ENCODE results near the gene ENAM.

The ENAM gene

GRCh38 chr4:70600977-70601376 is 27.6 kb upstream of the ENAM start:
- H3K9ac ChIP-seq = no peak overlapping the region
- H3K36me3 ChIP-seq = no peaks in the 10 kb centered on the region
- no peaks in the 10 kb centered on the region for H3K9me3 ChIP-seq
- no peaks in the 10 kb centered on the region; the same call in 1 of the 2 replicates for H3K4me1 ChIP-seq
- H4K20me1 ChIP-seq = no peaks in the 10 kb centered on the region
- no peak overlapping the region for H3K4me3 ChIP-seq
- TF ChIP-seq Cebpa-rat (IDR thresholded peaks at IDR 0.05) = no peak
- no peak overlapping the region for H3K27ac ChIP-seq
- no peaks in the 10 kb centered on the region for H3K27me3 ChIP-seq
- no peak overlapping the region for H3K4me2 ChIP-seq

GRCh38 chr4:70601422-70602039 is 27.0 kb upstream of the ENAM start:
- no peaks in the 10 kb centered on the region for H3K36me3 ChIP-seq
- H3K9ac ChIP-seq = no peak overlapping the region
- H3K4me1 ChIP-seq = no peaks in the 10 kb centered on the region; the same call in 1 of the 2 replicates
- no peak overlapping the region for H3K4me3 ChIP-seq
- no peak overlapping the region for H3K4me2 ChIP-seq
- no peaks in the 10 kb centered on the region for H3K9me3 ChIP-seq
- no peaks in the 10 kb centered on the region for H3K27me3 ChIP-seq
- no peak overlapping the region for H3K27ac ChIP-seq
- TF ChIP-seq Cebpa-rat (IDR thresholded peaks at IDR 0.05) = no peak
- H4K20me1 ChIP-seq = no peaks in the 10 kb centered on the region

GRCh38 chr4:70603856-70604255 is 24.7 kb upstream of the ENAM start:
- Histone ChIP-seq H3K9ac (no peak overlapping the region), H3K4me3 (no peak overlapping the region), H3K36me3 (no peaks in the 10 kb centered on the region), H4K20me1 (no peaks in the 10 kb centered on the region), H3K27me3 (no peaks in the 10 kb centered on the region), H3K9me3 (no peaks in the 10 kb centered on the region), H3K4me2 (no peak overlapping the region), H3K27ac (no peak overlapping the region), H3K4me1 (no peaks in the 10 kb centered on the region; the same call in 1 of the 2 replicates)
- no peak for TF ChIP-seq Cebpa-rat (IDR thresholded peaks at IDR 0.05)

DNA sequence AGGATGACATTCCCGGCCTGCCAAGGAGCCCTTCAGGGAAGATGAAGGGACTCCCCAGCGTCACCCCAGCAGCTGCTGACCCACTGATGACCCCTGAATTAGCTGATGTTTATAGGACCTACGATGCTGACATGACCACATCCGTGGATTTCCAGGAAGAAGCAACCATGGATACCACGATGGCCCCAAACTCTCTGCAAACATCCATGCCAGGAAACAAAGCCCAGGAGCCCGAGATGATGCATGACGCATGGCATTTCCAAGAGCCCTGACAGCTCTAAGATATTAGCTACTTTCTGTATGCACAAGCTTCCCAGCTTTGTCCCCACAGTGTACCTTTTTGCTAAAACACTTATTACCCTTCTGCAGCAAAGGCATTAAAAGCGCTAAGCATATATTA is 22.1 kb upstream of the ENAM start:
- H3K27me3 ChIP-seq = no peaks in the 10 kb centered on the region
- H3K4me2 ChIP-seq = no peak overlapping the region
- no peaks in the 10 kb centered on the region for H4K20me1 ChIP-seq
- no peaks in the 10 kb centered on the region for H3K36me3 ChIP-seq
- H3K9me3 ChIP-seq = no peaks in the 10 kb centered on the region
- no peaks in the 10 kb centered on the region for H3K4me1 ChIP-seq
- no peak overlapping the region for H3K4me3 ChIP-seq
- no peak overlapping the region for H3K9ac ChIP-seq
- no peak overlapping the region for H3K27ac ChIP-seq
- TF ChIP-seq Cebpa-rat (IDR thresholded peaks at IDR 0.05) = no peak

DNA sequence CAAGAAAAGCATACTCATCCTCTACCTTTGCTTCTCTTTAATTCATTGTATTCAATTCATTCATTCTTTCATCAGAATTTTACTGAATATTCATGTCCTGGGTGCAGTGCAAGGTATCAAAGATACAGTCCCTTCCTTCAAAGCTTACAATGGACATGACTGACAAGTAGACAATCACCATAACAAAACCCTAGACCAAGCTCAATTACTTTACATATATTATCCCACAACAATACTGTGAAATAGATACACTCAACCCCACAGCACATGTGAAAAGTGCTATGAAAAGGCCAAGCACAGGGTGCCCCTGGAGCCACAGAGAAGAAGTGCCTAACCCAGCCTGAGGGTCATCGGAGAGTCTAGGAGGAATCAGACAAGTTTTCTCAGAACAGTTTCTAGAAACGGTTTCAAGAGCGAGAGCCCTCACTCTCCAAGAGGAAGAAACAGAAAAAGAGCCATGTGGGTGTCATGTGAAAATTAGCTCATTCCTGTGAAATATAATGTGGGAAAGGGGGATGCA is 21.1 kb upstream of the ENAM start:
- H3K4me3 ChIP-seq = no peak overlapping the region
- no peak for TF ChIP-seq Cebpa-rat (IDR thresholded peaks at IDR 0.05)
- no peaks in the 10 kb centered on the region for H4K20me1 ChIP-seq
- no peak overlapping the region for H3K9ac ChIP-seq
- H3K27ac ChIP-seq = no peak overlapping the region
- H3K4me2 ChIP-seq = no peak overlapping the region
- H3K27me3 ChIP-seq = no peaks in the 10 kb centered on the region
- no peaks in the 10 kb centered on the region for H3K4me1 ChIP-seq
- no peaks in the 10 kb centered on the region for H3K9me3 ChIP-seq
- H3K36me3 ChIP-seq = no peaks in the 10 kb centered on the region

DNA sequence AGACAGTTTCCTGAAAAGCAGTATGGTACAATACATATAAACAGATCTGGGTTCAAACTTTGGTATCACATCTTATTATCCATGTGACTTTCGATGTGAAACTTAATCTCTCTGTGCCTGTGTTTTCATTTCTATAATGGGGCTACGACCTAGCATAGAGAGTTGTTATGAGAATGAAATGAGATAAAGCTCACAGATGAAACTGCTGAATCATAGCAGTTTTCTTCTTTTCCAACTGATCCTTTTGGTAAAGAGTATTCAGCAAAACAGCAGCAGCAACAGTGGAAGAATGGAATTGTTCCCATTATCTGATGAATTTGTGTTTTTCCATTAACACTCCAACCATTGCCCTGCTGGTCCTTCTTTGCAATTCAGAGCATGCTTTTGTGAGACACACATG is 20.2 kb upstream of the ENAM start:
- no peaks in the 10 kb centered on the region for H3K9me3 ChIP-seq
- no peak overlapping the region for H3K4me3 ChIP-seq
- TF ChIP-seq Cebpa-rat (IDR thresholded peaks at IDR 0.05) = no peak

DNA sequence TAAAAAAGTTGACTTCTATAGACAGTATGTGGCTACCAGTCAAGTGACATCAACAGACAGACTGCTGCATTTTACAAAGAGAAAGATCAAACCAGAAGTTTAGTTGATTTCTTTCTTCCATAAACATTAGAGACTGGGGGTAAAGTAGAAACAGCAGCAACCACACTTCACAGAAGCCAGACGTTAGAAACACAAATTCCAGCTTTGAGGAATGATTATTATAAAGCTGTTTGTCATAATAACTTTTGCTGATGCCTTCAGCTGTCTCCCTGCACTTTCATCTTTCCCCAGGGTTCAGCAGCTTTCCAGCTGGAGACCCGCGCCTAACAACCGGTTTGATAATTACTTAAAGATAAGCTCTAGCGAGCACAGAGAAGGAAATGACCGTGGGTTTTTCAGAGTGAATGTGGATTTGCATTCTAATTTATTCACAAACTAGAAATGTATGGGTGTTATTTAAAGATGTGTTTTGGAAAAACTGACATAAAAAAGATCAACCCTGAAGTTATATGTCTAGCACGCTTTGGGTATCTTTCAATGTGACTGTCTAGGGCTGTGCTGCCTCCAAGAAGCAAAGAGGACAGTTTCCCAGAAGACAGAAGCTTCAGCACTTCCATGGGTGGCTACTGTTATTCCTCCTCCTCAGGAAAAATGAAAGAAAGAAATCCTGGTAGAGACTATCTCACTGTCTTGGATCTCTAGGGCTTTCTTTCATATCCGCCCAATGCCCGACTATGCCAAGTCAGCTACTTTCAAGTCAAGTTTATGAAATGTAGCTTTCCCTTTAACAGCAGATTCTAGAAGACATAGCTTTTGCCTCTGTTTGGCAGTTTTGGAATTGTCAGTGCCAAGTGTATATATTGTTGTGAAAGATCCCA is 15.0 kb upstream of the ENAM start:
- TF ChIP-seq Cebpa-rat (IDR thresholded peaks at IDR 0.05) = no peak
- no peaks in the 10 kb centered on the region for H3K36me3 ChIP-seq
- no peak overlapping the region for H3K4me2 ChIP-seq
- no peak overlapping the region for H3K4me3 ChIP-seq
- H3K27ac ChIP-seq = no peak overlapping the region
- 0 out of 2 replicates have a peak, but pooled peaks cover 6% of the 10 kb centered on the region for H3K4me1 ChIP-seq
- H3K27me3 ChIP-seq = 0 out of 2 replicates have a peak, but pooled peaks cover 5% of the 10 kb centered on the region
- H4K20me1 ChIP-seq = no peaks in the 10 kb centered on the region
- no peaks in the 10 kb centered on the region for H3K9me3 ChIP-seq
- H3K9ac ChIP-seq = no peak overlapping the region

More for the DNA sequence above, 20.2 kb upstream of the ENAM start:
- 0 out of 2 replicates have a peak, but pooled peaks cover 1% of the 10 kb centered on the region for H3K4me1 ChIP-seq
- H3K36me3 ChIP-seq = no peaks in the 10 kb centered on the region
- no peak overlapping the region for H3K9ac ChIP-seq
- no peak overlapping the region for H3K4me2 ChIP-seq
- H4K20me1 ChIP-seq = no peaks in the 10 kb centered on the region
- no peak overlapping the region for H3K27ac ChIP-seq
- H3K27me3 ChIP-seq = no peaks in the 10 kb centered on the region

DNA sequence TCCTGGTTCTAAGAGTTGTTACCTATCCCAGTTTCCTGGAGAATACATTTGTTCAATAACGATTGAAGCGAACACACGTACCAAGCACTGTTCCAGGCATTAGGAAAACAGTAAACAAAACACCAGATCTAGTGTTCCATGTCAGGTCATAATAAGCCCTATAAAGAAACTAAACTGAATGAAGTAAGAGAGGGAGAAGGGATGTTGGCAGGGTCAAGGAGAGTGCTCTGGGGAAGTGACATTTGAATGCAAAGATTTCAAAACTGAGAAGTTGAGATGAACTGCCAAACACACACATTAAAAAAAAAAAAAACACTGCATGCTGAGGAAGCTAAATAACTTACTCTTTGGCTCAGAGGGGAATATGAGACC is 14.4 kb upstream of the ENAM start:
- no peak overlapping the region for H3K4me2 ChIP-seq
- no peaks in the 10 kb centered on the region for H3K36me3 ChIP-seq
- no peaks in the 10 kb centered on the region for H4K20me1 ChIP-seq
- H3K4me3 ChIP-seq = no peak overlapping the region
- no peak overlapping the region for H3K27ac ChIP-seq
- 0 out of 2 replicates have a peak, but pooled peaks cover 6% of the 10 kb centered on the region for H3K4me1 ChIP-seq
- H3K27me3 ChIP-seq = 0 out of 2 replicates have a peak, but pooled peaks cover 5% of the 10 kb centered on the region
- H3K9me3 ChIP-seq = peaks cover 4% of the 10 kb centered on the region; the same call in 1 of the 2 replicates
- TF ChIP-seq Cebpa-rat (IDR thresholded peaks at IDR 0.05) = no peak
- no peak overlapping the region for H3K9ac ChIP-seq

GRCh38 chr4:70619288-70619687 is 9.3 kb upstream of the ENAM start:
- H3K9ac ChIP-seq = no peak overlapping the region
- peaks cover 4% of the 10 kb centered on the region; the same call in 1 of the 2 replicates for H3K9me3 ChIP-seq
- H3K36me3 ChIP-seq = no peaks in the 10 kb centered on the region
- H3K4me2 ChIP-seq = no peak overlapping the region
- H3K4me1 ChIP-seq = no peaks in the 10 kb centered on the region
- H4K20me1 ChIP-seq = no peaks in the 10 kb centered on the region
- H3K27ac ChIP-seq = no peak overlapping the region
- no peak overlapping the region for H3K4me3 ChIP-seq
- H3K27me3 ChIP-seq = no peaks in the 10 kb centered on the region
- no peak for TF ChIP-seq Cebpa-rat (IDR thresholded peaks at IDR 0.05)

DNA sequence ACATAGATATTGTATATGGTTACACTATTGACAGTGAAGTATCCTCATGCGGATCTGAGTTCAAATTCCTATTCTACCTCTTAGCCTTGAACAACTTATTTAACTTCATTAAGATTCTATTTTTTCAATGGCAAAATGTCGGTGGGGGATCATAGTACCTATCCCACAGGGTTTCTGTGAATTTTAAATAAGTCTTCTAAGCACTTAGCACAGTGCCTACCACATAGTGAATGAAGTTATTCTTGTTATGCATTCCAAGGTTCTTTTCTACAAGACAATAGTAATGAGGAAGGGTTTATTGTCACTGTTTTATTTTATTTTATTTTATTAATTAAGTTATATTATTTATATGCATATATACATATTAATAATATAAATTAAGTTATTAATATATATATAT is 8.8 kb upstream of the ENAM start:
- H3K4me3 ChIP-seq = no peak overlapping the region
- H3K4me2 ChIP-seq = no peak overlapping the region
- TF ChIP-seq Cebpa-rat (IDR thresholded peaks at IDR 0.05) = no peak
- no peaks in the 10 kb centered on the region for H3K27me3 ChIP-seq
- H3K9me3 ChIP-seq = peaks cover 4% of the 10 kb centered on the region; the same call in 1 of the 2 replicates
- H3K9ac ChIP-seq = no peak overlapping the region
- no peaks in the 10 kb centered on the region for H3K4me1 ChIP-seq
- no peak overlapping the region for H3K27ac ChIP-seq
- H3K36me3 ChIP-seq = no peaks in the 10 kb centered on the region
- H4K20me1 ChIP-seq = no peaks in the 10 kb centered on the region
